OCI-LY1 (cell line): ENCODE results near the gene ZNF454.

Experiments used
- H2AFZ ChIP-seq: fragments of 200-600 bp; sonication (generic), shearing (Covaris generic); 2 replicates; pipeline ENCODE4 v1.6.0; 2014; ENCODE audit warnings: antibody characterized with exemption, mild to moderate bottlenecking, low read length
- H3F3A ChIP-seq: fragments of 200-600 bp; sonication (generic), shearing (Covaris generic); 2 replicates; pipeline ENCODE4 v1.6.0; 2014; ENCODE audit warnings: mild to moderate bottlenecking, antibody characterized with exemption, low read length, moderate library complexity; ENCODE audit not compliant: insufficient read depth
- H3K27ac ChIP-seq: fragments of 200-600 bp; sonication (generic); 2 replicates; pipeline ENCODE4 v1.5.1; 2014; ENCODE audit warnings: low read length, mixed run types, mild to moderate bottlenecking, low read depth; ENCODE audit not compliant: poor library complexity, severe bottlenecking
- H3K27me3 ChIP-seq: fragments of 200-600 bp; sonication (generic); 2 replicates; pipeline ENCODE4 v1.6.0; 2014; ENCODE audit warnings: antibody characterized with exemption, mild to moderate bottlenecking, low read length, moderate library complexity; ENCODE audit not compliant: insufficient read depth
- H3K36me3 ChIP-seq: fragments of 200-600 bp; sonication (generic); 2 replicates; pipeline ENCODE4 v1.6.1; 2014; ENCODE audit warnings: mild to moderate bottlenecking, antibody characterized with exemption, low read length, moderate library complexity, mixed read lengths; ENCODE audit not compliant: insufficient read depth
- H3K4me1 ChIP-seq: fragments of 200-600 bp; sonication (generic); 2 replicates; pipeline ENCODE4 v1.5.1; 2014; ENCODE audit warnings: mild to moderate bottlenecking, low read length, moderate library complexity; ENCODE audit not compliant: insufficient read depth, severe bottlenecking
- H3K4me2 ChIP-seq: fragments of 200-600 bp; sonication (generic), shearing (Covaris generic); 2 replicates; pipeline ENCODE4 v1.6.1; 2014; ENCODE audit warnings: low read length
- H3K4me3 ChIP-seq: fragments of 200-600 bp; sonication (generic); 2 replicates; pipeline ENCODE4 v1.5.1; 2014; ENCODE audit warnings: low read length, low read depth, mild to moderate bottlenecking, mixed read lengths; ENCODE audit not compliant: poor library complexity, severe bottlenecking
- H3K79me2 ChIP-seq: fragments of 200-600 bp; shearing (Covaris generic); 2 replicates; pipeline ENCODE4 v1.6.1; 2016; ENCODE audit warnings: mixed run types, low read length, mixed read lengths; ENCODE audit not compliant: insufficient read depth
- H3K9ac ChIP-seq: fragments of 200-600 bp; sonication (generic), shearing (Covaris generic); 2 replicates; pipeline ENCODE4 v1.6.1; 2014; ENCODE audit warnings: mild to moderate bottlenecking, low read length, mixed read lengths
- H3K9me2 ChIP-seq: fragments of 200-600 bp; sonication (generic), shearing (Covaris generic); 2 replicates; pipeline ENCODE4 v1.6.1; 2014; ENCODE audit warnings: low read depth, mild to moderate bottlenecking, low read length, mixed read lengths
- H3K9me3 ChIP-seq: fragments of 200-600 bp; shearing (Covaris generic); 2 replicates; pipeline ENCODE4 v1.6.1; 2014; ENCODE audit warnings: low read length, mixed read lengths
- H4K20me1 ChIP-seq: fragments of 200-600 bp; sonication (generic), shearing (Covaris generic); 2 replicates; pipeline ENCODE4 v1.6.0; 2016; ENCODE audit warnings: mild to moderate bottlenecking, low read length; ENCODE audit not compliant: insufficient read depth
- EZH2 ChIP-seq: fragments of 200-600 bp; sonication (generic), shearing (Covaris generic); IDR thresholded peaks from 2 replicates; pipeline ENCODE4 v1.8.0; 2017; ENCODE audit warnings: borderline replicate concordance, mixed run types, mild to moderate bottlenecking, antibody characterized with exemption, low read length, moderate library complexity, mixed read lengths
- TF ChIP-seq, protein P1 (sequence below): fragments of 200-600 bp; sonication (generic), shearing (Covaris generic); IDR thresholded peaks from 2 replicates; pipeline ENCODE4 v1.5.1; 2017; ENCODE audit warnings: mild to moderate bottlenecking, antibody characterized with exemption, low read length, moderate library complexity, mixed read lengths

The ZNF454 gene

DNA sequence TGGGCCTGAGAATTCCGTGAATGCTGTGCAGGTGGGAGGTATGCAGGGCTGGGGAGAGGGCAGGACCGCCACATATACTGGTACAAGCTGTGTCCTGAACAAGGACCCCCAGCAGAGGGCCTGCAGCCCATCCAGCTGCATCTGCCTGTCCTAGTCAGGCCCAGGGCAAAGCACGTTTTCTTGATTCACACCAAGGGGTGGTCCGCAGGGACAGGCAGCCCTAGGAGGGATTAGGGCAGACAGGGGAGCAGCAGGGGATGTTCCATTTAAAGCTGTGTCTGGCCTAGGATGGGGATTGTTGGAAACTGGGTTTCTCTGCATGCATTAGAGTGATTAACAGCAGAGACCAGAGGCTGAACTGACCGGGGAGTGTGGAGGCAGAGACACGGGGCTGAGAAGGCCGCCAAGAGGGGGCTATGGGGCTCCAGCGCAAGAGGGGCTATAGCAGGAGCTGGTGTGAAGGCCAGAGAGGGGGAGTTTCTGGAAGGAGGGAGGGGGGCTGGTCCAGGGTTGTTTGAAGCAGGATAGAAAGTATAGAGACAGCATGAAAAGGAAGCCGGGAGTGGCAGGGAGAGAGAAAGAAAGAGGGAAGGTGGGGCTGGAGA lies 51.4 kb downstream of the ZNF454 start:
- Histone ChIP-seq H3K36me3 (no peaks in the 10 kb centered on the region), H3K4me1 (no peaks in the 10 kb centered on the region), H3K4me2 (no peak overlapping the region), H3K79me2 (no peaks in the 10 kb centered on the region), H2AFZ (no peak overlapping the region), H3K27ac (no peak overlapping the region), H3K9ac (no peak overlapping the region), H4K20me1 (no peaks in the 10 kb centered on the region), H3K9me3 (no peaks in the 10 kb centered on the region), H3K27me3 (no peaks in the 10 kb centered on the region), H3K4me3 (no peak overlapping the region), H3K9me2 (no peaks in the 10 kb centered on the region), H3F3A (no peaks in the 10 kb centered on the region)
- TF ChIP-seq, protein P1, sequence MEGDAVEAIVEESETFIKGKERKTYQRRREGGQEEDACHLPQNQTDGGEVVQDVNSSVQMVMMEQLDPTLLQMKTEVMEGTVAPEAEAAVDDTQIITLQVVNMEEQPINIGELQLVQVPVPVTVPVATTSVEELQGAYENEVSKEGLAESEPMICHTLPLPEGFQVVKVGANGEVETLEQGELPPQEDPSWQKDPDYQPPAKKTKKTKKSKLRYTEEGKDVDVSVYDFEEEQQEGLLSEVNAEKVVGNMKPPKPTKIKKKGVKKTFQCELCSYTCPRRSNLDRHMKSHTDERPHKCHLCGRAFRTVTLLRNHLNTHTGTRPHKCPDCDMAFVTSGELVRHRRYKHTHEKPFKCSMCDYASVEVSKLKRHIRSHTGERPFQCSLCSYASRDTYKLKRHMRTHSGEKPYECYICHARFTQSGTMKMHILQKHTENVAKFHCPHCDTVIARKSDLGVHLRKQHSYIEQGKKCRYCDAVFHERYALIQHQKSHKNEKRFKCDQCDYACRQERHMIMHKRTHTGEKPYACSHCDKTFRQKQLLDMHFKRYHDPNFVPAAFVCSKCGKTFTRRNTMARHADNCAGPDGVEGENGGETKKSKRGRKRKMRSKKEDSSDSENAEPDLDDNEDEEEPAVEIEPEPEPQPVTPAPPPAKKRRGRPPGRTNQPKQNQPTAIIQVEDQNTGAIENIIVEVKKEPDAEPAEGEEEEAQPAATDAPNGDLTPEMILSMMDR, result no peak
- no peak for TF ChIP-seq EZH2

DNA sequence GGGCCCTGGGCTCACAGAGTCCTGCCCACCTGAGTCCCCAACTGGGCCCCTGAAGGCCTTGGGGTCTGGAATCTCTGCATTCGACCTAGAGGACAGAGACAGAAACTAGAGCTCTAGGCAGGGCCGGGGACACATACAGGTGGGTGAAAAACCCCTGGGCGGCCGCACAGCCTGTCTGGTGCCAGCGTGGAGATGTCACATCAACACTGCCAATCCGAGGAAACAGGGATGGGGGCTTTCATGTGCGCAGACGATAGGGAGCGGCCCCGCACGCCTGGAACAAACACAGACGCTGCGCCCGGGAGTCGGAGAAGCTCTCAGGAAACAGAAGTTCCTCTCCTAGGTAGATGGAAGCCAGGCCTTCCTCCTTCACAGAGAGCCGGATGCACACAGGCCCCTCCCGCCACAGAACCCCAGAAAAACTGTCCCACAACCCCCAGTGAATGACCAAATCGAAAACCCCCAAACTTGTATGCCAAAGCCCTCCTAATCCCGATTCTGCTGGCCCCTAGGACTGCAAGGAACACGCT lies 52.3 kb downstream of the ZNF454 start:
- Histone ChIP-seq H3K4me1 (no peaks in the 10 kb centered on the region), H3K4me2 (no peak overlapping the region), H2AFZ (no peak overlapping the region), H3K27me3 (no peaks in the 10 kb centered on the region), H4K20me1 (no peaks in the 10 kb centered on the region), H3K9me2 (no peaks in the 10 kb centered on the region), H3K27ac (no peak overlapping the region), H3K4me3 (no peak overlapping the region), H3K79me2 (no peaks in the 10 kb centered on the region), H3K9me3 (no peaks in the 10 kb centered on the region), H3K9ac (no peak overlapping the region), H3K36me3 (no peaks in the 10 kb centered on the region), H3F3A (no peaks in the 10 kb centered on the region)
- no peak for TF ChIP-seq EZH2
- TF ChIP-seq, protein P1, result no peak

DNA sequence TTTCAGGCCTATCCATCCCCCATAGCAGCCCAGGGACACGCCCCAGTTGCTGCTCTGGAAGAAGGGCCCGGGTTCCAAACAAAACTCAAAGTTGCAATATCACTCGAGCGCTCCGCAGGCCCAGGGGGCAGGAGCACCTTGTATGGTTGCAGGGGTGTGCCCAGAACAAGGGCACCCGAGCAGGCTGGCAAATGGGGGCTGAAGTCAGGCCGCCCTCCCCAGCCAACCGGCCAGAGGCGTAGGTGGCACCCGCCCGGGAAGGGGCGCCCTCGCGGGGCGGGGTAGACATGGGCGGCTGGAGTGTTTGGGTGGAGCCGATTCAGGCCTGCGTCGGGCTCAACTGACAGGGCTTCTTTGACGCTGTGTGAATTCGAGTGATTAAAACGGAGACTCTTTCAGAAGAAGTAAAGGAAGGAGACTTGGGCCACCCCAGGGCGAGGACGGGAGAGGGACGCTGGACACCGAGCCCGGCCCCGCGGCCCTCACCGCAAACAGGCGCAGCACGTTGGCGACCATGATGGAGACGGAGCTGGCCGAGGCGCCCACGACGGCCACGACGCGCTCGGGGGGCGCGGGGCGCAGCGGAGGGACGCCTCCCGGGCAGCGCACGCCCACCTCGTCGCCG lies 53.1 kb downstream of the ZNF454 start:
- no peak overlapping the region for H3K9ac ChIP-seq
- no peak overlapping the region for H3K27ac ChIP-seq
- H3F3A ChIP-seq, result no peaks in the 10 kb centered on the region
- no peaks in the 10 kb centered on the region for H3K79me2 ChIP-seq
- no peak overlapping the region for H2AFZ ChIP-seq
- H3K36me3 ChIP-seq, result no peaks in the 10 kb centered on the region
- no peaks in the 10 kb centered on the region for H3K9me3 ChIP-seq
- no peaks in the 10 kb centered on the region for H3K4me1 ChIP-seq
- no peaks in the 10 kb centered on the region for H3K27me3 ChIP-seq
- no peak overlapping the region for H3K4me2 ChIP-seq
- TF ChIP-seq, protein P1, result no peak
- TF ChIP-seq EZH2, result no peak
- no peak overlapping the region for H3K4me3 ChIP-seq
- no peaks in the 10 kb centered on the region for H3K9me2 ChIP-seq
- no peaks in the 10 kb centered on the region for H4K20me1 ChIP-seq
